Stimulated activated CD4-positive, alpha-beta T cell treated with anti-CD3 and anti-CD28 coated beads, Interleukin-4, amount 100 ng/mL, for 4 hours (primary cell): ENCODE results near the gene HNRNPK.
A peak's percentile ranks its signal among the peaks of the same experiment; 100 is the strongest.

ENCODE experiments used
- DNase-seq, 2 experiments: peaks; one replicate each; pipeline ENCODE4 v3.0.0-alpha.2; 2020

Gene HNRNPK

GRCh38 chr9:83932851-83933250 lies 47.2 kb downstream of the HNRNPK start:
- DNase-seq: no peak

- DNase-seq: no peak
Measured at GRCh38 chr9:83932011-83932410, 48.0 kb downstream of the HNRNPK start.

DNA sequence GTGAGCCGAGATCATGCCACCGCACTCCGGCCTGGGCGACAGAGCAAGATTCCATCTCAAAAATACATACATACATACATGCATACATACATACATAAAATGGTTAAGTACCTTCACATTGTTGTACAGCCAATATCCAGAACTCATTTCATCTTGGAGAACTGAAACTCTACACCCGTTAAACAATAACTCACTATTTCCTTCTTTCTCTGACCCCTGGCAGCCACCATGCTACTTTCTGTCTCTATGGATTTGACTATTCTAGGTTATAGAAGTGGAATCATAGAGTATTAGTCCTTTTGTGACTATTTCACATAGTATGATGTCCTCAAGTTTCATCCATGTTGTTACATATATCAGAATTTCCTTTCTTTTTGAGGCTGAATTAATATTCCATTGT lies 49.1 kb downstream of the HNRNPK start:
- DNase-seq: no peak

GRCh38 chr9:83927591-83927990 lies 52.4 kb downstream of the HNRNPK start:
- DNase-seq: no peak

DNA sequence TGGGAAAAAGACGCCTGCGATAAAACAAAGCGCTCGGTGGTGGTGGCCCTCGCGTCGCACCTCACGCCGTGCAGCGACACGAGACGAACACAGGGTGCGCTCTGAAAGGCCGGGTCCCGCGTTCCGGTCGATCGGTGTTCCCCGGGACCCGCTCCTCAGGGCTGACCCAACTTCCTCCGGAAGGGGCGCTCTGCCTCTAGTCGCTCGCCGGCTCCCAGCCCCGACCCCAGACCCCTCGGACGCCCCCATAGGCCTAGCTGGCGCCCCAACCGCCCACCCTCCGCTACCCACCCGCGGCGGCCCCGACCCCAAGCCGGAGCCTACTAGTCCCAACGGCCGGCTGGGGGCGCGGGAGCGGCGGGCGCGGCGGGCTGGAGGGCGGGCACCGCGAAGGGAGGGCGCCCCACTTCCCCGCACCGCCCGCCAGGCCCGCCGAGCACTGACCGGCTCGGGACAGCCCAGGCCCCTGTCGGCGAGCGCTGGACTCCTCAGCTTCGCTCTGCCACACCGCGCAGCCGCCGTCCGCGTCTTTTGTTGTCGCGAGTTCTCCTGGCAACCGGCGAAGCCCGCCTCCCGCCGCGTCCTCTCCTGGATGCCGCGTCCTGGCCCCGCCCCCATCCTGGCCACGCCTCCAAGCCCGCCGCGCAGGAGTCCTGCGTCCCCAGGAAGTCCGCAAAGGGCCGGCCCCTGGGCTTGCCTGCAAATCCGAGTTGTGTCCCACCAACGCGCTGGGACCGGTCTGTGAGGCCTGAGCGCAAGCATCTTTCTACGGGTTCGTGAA lies 58.9 kb downstream of the HNRNPK start, which contains the start of gene KIF27:
TSS of gene KIF27 (minus strand) at position 506 of the 781 bp plus-strand sequence. CDS start 5,841 bp downstream, outside the sequence.
- peak; percentile 90 to 98 for DNase-seq

- no peak for DNase-seq
Measured at GRCh38 chr9:83920469-83920926, 59.5 kb downstream of the HNRNPK start.

GRCh38 chr9:83919111-83919510 lies 60.9 kb downstream of the HNRNPK start:
- no peak for DNase-seq
